ENCODE results near the gene ZNF311.

Gene ZNF311

DNA sequence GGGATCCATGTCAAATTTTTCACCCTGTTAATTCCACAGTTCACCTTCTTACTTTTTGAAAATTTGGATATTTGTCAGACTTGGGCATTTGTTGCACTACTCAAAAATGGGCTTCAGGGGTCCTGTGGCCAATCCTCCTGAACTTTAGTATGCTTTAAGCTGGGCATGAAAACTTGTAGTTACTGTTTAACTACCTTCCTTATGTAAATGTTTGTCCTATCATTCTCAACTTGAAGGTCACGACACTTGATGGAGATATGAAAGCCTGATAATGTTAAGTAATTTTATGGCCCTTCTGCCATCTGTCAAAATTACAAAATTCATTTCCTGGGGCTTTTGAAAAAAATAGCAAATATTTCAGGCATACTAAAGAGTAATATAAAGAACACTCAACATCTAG, 4.2 kb upstream of the ZNF311 start:
- Histone ChIP-seq H4K20me1 (ENCODE audit: insufficient read depth, low read length, poor library complexity, severe bottlenecking) (no peaks in the 10 kb centered on the region), H3K9me2 (replicated peaks; ENCODE audit: low read depth, low read length) (no peaks in the 10 kb centered on the region), H2AFZ (ENCODE audit: low read length) (no peak overlapping the region), H3F3A (ENCODE audit: low read depth) (no peaks in the 10 kb centered on the region), H3K4me3 (ENCODE audit: low read length, poor library complexity, severe bottlenecking) (no peak overlapping the region), H3K36me3 (ENCODE audit: insufficient read depth, low read length) (no peaks in the 10 kb centered on the region), H3K9me3 (ENCODE audit: insufficient read depth, low read depth, low read length) (no peaks in the 10 kb centered on the region), H3K4me1 (ENCODE audit: insufficient read depth, low read length, poor library complexity, severe bottlenecking) (no peaks in the 10 kb centered on the region), H3K4me2 (ENCODE audit: low read depth, low read length, poor library complexity, severe bottlenecking) (no peak overlapping the region), H3K79me2 (ENCODE audit: insufficient read depth, low read length) (no peaks in the 10 kb centered on the region), H3K27me3 (ENCODE audit: insufficient read depth, low read length, poor library complexity, severe bottlenecking) (peaks cover 8% of the 10 kb centered on the region), H3K9ac (ENCODE audit: low read depth, low read length, poor library complexity, severe bottlenecking) (no peak overlapping the region)
- TF ChIP-seq EZH2phosphoT487 (IDR thresholded peaks at IDR 0.05; ENCODE audit: borderline replicate concordance): no peak
- TF ChIP-seq, protein P1, sequence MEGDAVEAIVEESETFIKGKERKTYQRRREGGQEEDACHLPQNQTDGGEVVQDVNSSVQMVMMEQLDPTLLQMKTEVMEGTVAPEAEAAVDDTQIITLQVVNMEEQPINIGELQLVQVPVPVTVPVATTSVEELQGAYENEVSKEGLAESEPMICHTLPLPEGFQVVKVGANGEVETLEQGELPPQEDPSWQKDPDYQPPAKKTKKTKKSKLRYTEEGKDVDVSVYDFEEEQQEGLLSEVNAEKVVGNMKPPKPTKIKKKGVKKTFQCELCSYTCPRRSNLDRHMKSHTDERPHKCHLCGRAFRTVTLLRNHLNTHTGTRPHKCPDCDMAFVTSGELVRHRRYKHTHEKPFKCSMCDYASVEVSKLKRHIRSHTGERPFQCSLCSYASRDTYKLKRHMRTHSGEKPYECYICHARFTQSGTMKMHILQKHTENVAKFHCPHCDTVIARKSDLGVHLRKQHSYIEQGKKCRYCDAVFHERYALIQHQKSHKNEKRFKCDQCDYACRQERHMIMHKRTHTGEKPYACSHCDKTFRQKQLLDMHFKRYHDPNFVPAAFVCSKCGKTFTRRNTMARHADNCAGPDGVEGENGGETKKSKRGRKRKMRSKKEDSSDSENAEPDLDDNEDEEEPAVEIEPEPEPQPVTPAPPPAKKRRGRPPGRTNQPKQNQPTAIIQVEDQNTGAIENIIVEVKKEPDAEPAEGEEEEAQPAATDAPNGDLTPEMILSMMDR (conservative IDR thresholded peaks at IDR 0.05; ENCODE audit: low read length): no peak

DNA sequence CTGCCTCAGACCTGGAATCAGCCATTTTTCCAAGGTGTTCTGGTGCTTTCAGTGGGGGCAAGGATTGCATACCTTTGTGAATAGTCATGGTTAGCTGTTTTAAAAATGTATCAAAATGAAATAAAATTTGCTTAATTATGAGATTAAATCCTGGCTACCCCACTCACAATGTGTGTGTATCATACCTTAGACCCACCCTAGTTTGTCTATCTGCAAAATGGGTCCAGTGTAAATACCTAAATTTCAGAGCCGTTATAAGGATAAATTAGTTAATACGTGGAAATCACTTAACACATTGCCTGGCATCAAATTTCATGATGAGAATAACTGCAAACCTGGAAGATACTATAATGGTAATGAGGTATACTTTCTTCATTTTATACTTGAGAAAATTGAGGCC, 3.0 kb upstream of the ZNF311 start:
- H2AFZ ChIP-seq (ENCODE audit: low read length): no peak overlapping the region
- no peaks in the 10 kb centered on the region for H3K9me3 ChIP-seq (ENCODE audit: insufficient read depth, low read depth, low read length)
- TF ChIP-seq, protein P1 (conservative IDR thresholded peaks at IDR 0.05; ENCODE audit: low read length): no peak
- H3K27me3 ChIP-seq (ENCODE audit: insufficient read depth, low read length, poor library complexity, severe bottlenecking): peaks cover 8% of the 10 kb centered on the region
- H3K9me2 ChIP-seq (replicated peaks; ENCODE audit: low read depth, low read length): no peaks in the 10 kb centered on the region
- H3K4me1 ChIP-seq (ENCODE audit: insufficient read depth, low read length, poor library complexity, severe bottlenecking): no peaks in the 10 kb centered on the region
- no peaks in the 10 kb centered on the region for H4K20me1 ChIP-seq (ENCODE audit: insufficient read depth, low read length, poor library complexity, severe bottlenecking)
- no peak overlapping the region for H3K4me2 ChIP-seq (ENCODE audit: low read depth, low read length, poor library complexity, severe bottlenecking)
- H3K79me2 ChIP-seq (ENCODE audit: insufficient read depth, low read length): no peaks in the 10 kb centered on the region
- no peak overlapping the region for H3K9ac ChIP-seq (ENCODE audit: low read depth, low read length, poor library complexity, severe bottlenecking)
- H3K36me3 ChIP-seq (ENCODE audit: insufficient read depth, low read length): no peaks in the 10 kb centered on the region
- H3F3A ChIP-seq (ENCODE audit: low read depth): no peaks in the 10 kb centered on the region
- H3K4me3 ChIP-seq (ENCODE audit: low read length, poor library complexity, severe bottlenecking): no peak overlapping the region

DNA sequence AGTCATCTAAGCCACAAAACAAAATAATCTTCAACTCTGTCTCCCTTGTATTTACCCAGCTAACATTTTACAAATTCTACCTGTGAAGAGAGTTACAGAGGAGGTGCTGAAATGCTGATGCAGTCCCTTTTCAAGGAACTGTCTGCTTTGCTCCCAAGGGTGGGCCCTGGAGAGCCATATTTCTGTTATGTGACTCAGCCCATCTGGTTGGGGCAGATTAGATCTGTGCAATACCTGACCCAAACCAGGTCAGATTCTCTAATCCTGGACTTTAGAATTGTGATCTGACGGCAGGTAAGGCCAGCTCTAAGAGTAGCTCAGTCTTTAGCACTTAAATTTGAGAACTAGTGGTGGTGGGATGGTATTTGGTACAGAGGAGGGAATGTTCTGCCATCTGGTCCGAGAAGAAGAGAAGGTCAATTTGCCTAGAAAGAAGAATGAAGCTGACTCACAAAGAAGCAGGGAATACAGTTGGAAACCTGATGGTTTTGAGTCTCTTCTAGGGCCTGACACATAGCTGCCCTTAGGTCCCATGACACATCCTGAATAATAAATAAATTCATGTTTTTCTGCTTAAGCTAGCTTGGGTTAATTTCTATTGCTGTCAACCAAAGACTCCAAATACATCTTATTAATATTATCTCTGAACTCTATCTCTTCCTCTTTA, 8.1 kb downstream of the ZNF311 start:
- H3K27me3 ChIP-seq (ENCODE audit: insufficient read depth, low read length, poor library complexity, severe bottlenecking): no peaks in the 10 kb centered on the region
- no peak overlapping the region for H3K4me3 ChIP-seq (ENCODE audit: low read length, poor library complexity, severe bottlenecking)
- TF ChIP-seq, protein P1 (conservative IDR thresholded peaks at IDR 0.05; ENCODE audit: low read length): no peak
- no peak for TF ChIP-seq EZH2phosphoT487 (IDR thresholded peaks at IDR 0.05; ENCODE audit: borderline replicate concordance)
- H3K9me2 ChIP-seq (replicated peaks; ENCODE audit: low read depth, low read length): no peaks in the 10 kb centered on the region
- H2AFZ ChIP-seq (ENCODE audit: low read length): no peak overlapping the region
- H3K79me2 ChIP-seq (ENCODE audit: insufficient read depth, low read length): no peaks in the 10 kb centered on the region
- no peak overlapping the region for H3K4me2 ChIP-seq (ENCODE audit: low read depth, low read length, poor library complexity, severe bottlenecking)
- no peaks in the 10 kb centered on the region for H3K36me3 ChIP-seq (ENCODE audit: insufficient read depth, low read length)
- H3K9me3 ChIP-seq (ENCODE audit: insufficient read depth, low read depth, low read length): no peaks in the 10 kb centered on the region
- H3K4me1 ChIP-seq (ENCODE audit: insufficient read depth, low read length, poor library complexity, severe bottlenecking): no peaks in the 10 kb centered on the region
- H3K9ac ChIP-seq (ENCODE audit: low read depth, low read length, poor library complexity, severe bottlenecking): no peak overlapping the region
- no peaks in the 10 kb centered on the region for H3F3A ChIP-seq (ENCODE audit: low read depth)
- no peaks in the 10 kb centered on the region for H4K20me1 ChIP-seq (ENCODE audit: insufficient read depth, low read length, poor library complexity, severe bottlenecking)
